ENCODE measurements around the gene TMEM232. TPM values are rescaled to one million over a fixed set of nuclear protein-coding genes. Genes with fewer than 3 reads are reported as not detected.

TMEM232 gene
- total RNA-seq, 1 experiment from 2014 or later: 1.3 TPM

- Mint-ChIP-seq H3K27me3 (ENCODE audit: low read depth) (no peaks in the 10 kb centered on the region), H3K27ac (no peak overlapping the region; the same call in 1 of the 2 replicates), H3K4me3 (no peak overlapping the region), H3K36me3 (no peaks in the 10 kb centered on the region), H3K4me1 (no peaks in the 10 kb centered on the region), H3K9me3 (no peaks in the 10 kb centered on the region)
- POLR2A ChIA-PET: no interaction called here
- CTCF ChIA-PET: no interaction called here
- no peak for ATAC-seq
- no peak for DNase-seq (ENCODE audit: low spot score)
- TF ChIP-seq, protein P1, sequence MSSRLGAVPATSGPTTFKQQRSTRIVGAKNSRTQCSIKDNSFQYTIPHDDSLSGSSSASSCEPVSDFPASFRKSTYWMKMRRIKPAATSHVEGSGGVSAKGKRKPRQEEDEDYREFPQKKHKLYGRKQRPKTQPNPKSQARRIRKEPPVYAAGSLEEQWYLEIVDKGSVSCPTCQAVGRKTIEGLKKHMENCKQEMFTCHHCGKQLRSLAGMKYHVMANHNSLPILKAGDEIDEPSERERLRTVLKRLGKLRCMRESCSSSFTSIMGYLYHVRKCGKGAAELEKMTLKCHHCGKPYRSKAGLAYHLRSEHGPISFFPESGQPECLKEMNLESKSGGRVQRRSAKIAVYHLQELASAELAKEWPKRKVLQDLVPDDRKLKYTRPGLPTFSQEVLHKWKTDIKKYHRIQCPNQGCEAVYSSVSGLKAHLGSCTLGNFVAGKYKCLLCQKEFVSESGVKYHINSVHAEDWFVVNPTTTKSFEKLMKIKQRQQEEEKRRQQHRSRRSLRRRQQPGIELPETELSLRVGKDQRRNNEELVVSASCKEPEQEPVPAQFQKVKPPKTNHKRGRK (CRISPR knock-in tag; IDR thresholded peaks at IDR 0.05; ENCODE audit: borderline replicate concordance): no peak
- no peak for TF ChIP-seq MYBL2 (CRISPR knock-in tag; IDR thresholded peaks at IDR 0.05)
- TF ChIP-seq NR3C1 (CRISPR knock-in tag; conservative IDR thresholded peaks at IDR 0.05; ENCODE audit: low read depth): no peak
- TF ChIP-seq, protein P2, sequence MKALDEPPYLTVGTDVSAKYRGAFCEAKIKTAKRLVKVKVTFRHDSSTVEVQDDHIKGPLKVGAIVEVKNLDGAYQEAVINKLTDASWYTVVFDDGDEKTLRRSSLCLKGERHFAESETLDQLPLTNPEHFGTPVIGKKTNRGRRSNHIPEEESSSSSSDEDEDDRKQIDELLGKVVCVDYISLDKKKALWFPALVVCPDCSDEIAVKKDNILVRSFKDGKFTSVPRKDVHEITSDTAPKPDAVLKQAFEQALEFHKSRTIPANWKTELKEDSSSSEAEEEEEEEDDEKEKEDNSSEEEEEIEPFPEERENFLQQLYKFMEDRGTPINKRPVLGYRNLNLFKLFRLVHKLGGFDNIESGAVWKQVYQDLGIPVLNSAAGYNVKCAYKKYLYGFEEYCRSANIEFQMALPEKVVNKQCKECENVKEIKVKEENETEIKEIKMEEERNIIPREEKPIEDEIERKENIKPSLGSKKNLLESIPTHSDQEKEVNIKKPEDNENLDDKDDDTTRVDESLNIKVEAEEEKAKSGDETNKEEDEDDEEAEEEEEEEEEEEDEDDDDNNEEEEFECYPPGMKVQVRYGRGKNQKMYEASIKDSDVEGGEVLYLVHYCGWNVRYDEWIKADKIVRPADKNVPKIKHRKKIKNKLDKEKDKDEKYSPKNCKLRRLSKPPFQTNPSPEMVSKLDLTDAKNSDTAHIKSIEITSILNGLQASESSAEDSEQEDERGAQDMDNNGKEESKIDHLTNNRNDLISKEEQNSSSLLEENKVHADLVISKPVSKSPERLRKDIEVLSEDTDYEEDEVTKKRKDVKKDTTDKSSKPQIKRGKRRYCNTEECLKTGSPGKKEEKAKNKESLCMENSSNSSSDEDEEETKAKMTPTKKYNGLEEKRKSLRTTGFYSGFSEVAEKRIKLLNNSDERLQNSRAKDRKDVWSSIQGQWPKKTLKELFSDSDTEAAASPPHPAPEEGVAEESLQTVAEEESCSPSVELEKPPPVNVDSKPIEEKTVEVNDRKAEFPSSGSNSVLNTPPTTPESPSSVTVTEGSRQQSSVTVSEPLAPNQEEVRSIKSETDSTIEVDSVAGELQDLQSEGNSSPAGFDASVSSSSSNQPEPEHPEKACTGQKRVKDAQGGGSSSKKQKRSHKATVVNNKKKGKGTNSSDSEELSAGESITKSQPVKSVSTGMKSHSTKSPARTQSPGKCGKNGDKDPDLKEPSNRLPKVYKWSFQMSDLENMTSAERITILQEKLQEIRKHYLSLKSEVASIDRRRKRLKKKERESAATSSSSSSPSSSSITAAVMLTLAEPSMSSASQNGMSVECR (CRISPR knock-in tag; IDR thresholded peaks at IDR 0.05; ENCODE audit: borderline replicate concordance): no peak
- TF ChIP-seq ZNF532 (CRISPR knock-in tag; IDR thresholded peaks at IDR 0.05; ENCODE audit: borderline replicate concordance): no peak
- no peak for TF ChIP-seq ETV6 (CRISPR knock-in tag; IDR thresholded peaks at IDR 0.05)
- TF ChIP-seq JUN (CRISPR knock-in tag; IDR thresholded peaks at IDR 0.05): no peak
- no peak for TF ChIP-seq GRHL2 (CRISPR knock-in tag; IDR thresholded peaks at IDR 0.05; ENCODE audit: insufficient replicate concordance, severe bottlenecking)
- TF ChIP-seq, protein P3, sequence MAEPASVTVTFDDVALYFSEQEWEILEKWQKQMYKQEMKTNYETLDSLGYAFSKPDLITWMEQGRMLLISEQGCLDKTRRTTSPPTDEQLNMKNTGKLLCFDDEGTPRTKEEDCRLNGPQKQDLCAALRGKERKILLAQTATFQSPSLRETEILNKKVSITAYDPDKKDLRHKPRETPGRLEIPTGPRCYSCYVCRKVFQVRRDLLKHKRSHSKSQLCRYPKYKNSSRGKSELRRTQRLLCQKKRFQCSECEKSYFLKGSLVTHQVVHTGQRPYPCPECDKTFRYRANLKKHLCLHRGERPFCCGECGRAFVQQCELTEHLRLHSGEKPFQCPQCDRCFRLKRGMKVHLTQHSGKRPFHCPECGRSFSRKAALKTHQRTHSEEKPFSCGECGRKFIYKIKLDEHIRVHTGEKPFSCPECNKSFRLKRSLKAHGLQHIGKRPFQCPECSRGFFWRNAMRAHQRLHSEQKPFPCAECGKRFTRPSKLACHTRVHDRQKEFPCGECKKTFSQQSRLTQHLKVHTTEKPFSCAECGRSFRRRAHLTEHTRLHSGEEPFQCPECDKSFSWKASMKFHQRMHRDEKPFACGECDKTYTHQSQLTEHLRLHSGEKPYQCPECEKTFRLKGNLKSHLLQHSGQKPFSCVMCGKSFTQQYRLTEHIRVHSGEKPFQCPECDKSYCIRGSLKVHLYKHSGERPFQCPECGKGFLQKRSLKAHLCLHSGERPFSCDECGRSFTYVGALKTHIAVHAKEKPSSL (CRISPR knock-in tag; conservative IDR thresholded peaks at IDR 0.05): no peak
- TF ChIP-seq FOXK1 (CRISPR knock-in tag; IDR thresholded peaks at IDR 0.05): no peak
- no peak for TF ChIP-seq CBFB (CRISPR knock-in tag; IDR thresholded peaks at IDR 0.05; ENCODE audit: low read depth)
- no peak for TF ChIP-seq ZNF317 (CRISPR knock-in tag; IDR thresholded peaks at IDR 0.05; ENCODE audit: borderline replicate concordance, low read depth)
- TF ChIP-seq ELF4 (CRISPR knock-in tag; IDR thresholded peaks at IDR 0.05; ENCODE audit: low read depth): no peak
- no peak for TF ChIP-seq ZBTB21 (CRISPR knock-in tag; IDR thresholded peaks at IDR 0.05; ENCODE audit: borderline replicate concordance)
- TF ChIP-seq SOX15 (CRISPR knock-in tag; IDR thresholded peaks at IDR 0.05): no peak
- TF ChIP-seq, protein P4, sequence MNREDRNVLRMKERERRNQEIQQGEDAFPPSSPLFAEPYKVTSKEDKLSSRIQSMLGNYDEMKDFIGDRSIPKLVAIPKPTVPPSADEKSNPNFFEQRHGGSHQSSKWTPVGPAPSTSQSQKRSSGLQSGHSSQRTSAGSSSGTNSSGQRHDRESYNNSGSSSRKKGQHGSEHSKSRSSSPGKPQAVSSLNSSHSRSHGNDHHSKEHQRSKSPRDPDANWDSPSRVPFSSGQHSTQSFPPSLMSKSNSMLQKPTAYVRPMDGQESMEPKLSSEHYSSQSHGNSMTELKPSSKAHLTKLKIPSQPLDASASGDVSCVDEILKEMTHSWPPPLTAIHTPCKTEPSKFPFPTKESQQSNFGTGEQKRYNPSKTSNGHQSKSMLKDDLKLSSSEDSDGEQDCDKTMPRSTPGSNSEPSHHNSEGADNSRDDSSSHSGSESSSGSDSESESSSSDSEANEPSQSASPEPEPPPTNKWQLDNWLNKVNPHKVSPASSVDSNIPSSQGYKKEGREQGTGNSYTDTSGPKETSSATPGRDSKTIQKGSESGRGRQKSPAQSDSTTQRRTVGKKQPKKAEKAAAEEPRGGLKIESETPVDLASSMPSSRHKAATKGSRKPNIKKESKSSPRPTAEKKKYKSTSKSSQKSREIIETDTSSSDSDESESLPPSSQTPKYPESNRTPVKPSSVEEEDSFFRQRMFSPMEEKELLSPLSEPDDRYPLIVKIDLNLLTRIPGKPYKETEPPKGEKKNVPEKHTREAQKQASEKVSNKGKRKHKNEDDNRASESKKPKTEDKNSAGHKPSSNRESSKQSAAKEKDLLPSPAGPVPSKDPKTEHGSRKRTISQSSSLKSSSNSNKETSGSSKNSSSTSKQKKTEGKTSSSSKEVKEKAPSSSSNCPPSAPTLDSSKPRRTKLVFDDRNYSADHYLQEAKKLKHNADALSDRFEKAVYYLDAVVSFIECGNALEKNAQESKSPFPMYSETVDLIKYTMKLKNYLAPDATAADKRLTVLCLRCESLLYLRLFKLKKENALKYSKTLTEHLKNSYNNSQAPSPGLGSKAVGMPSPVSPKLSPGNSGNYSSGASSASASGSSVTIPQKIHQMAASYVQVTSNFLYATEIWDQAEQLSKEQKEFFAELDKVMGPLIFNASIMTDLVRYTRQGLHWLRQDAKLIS (CRISPR knock-in tag; IDR thresholded peaks at IDR 0.05; ENCODE audit: borderline replicate concordance): no peak
- TF ChIP-seq ZNF232 (CRISPR knock-in tag; IDR thresholded peaks at IDR 0.05): no peak
Measured at GRCh38 chr5:110371011-110371724, 355.3 kb downstream of the TMEM232 start.

Data from WTC11 (cell line).